Epithelial cell of proximal tubule (primary cell): Measurements from ENCODE around the gene AGO1. TPM values are rescaled to one million over a fixed set of nuclear protein-coding genes. Genes with fewer than 3 reads are reported as not detected.

Experiments
- DNase-seq: peaks from one replicate; pipeline ENCODE4 v3.0.0-alpha.2; 2011; ENCODE audit warnings: low read depth
- H3K4me3 ChIP-seq: 2 replicates; pipeline ENCODE4 v1.5.1; 2011; ENCODE audit warnings: low read depth, mild to moderate bottlenecking, low read length
- CTCF ChIP-seq: conservative IDR thresholded peaks from 2 replicates; pipeline ENCODE4 v1.5.1; 2012; ENCODE audit warnings: low read depth, mild to moderate bottlenecking, low read length
- total RNA-seq: library from RNA; depleted of rRNA; stranded (reverse); fragments of >200 nt; gene quantifications from 2 replicates; pipeline ENCODE4 v1.2.3, GENCODE V29; 2015

Gene AGO1
- total RNA-seq, 1 donor from 2014 or later, result 9.2 TPM

GRCh38 chr1:35915693-35916092, 32.7 kb downstream of the AGO1 start:
- no peak overlapping the region for H3K4me3 ChIP-seq
- TF ChIP-seq CTCF, result no peak
- no peak for DNase-seq

GRCh38 chr1:35923791-35924221, 40.8 kb downstream of the AGO1 start:
- TF ChIP-seq CTCF, result no peak
- DNase-seq, result no peak
- no peak overlapping the region for H3K4me3 ChIP-seq

- TF ChIP-seq CTCF, result no peak
- H3K4me3 ChIP-seq, result no peak overlapping the region
- DNase-seq, result no peak
Observed at GRCh38 chr1:35924838-35925237, 41.8 kb downstream of the AGO1 start.

- DNase-seq, result no peak
- TF ChIP-seq CTCF, result no peak
- no peak overlapping the region for H3K4me3 ChIP-seq
Observed at GRCh38 chr1:35925741-35926140, 42.7 kb downstream of the AGO1 start.

GRCh38 chr1:35927472-35927871, 44.5 kb downstream of the AGO1 start:
- no peak for DNase-seq
- no peak overlapping the region for H3K4me3 ChIP-seq
- TF ChIP-seq CTCF, result no peak

- DNase-seq, result no peak
- no peak for TF ChIP-seq CTCF
- peak overlapping the region; percentile 85 for H3K4me3 ChIP-seq
Observed at GRCh38 chr1:35929730-35930592, 47.0 kb downstream of the AGO1 start.
